Mammary epithelial cell (primary cell): ENCODE results near the gene RIT1.

ENCODE experiments used
- EZH2 ChIP-seq: IDR thresholded peaks from 2 replicates; pipeline ENCODE4 v1.6.1; 2012; ENCODE audit warnings: low read length, inconsistent platforms, borderline replicate concordance
- TF ChIP-seq, protein P1 (sequence below), 2 donors: IDR thresholded peaks in 1 of 2; conservative IDR thresholded peaks in 1 of 2; 2 replicates each; pipeline ENCODE4 v1.5.1; 2011 to 2012; ENCODE audit warnings: inconsistent platforms in 2 of 2, low read length in 2 of 2, mild to moderate bottlenecking in 2 of 2, control low read depth in 1 of 2, low read depth in 1 of 2; ENCODE audit not compliant: insufficient read depth in 1 of 2; ENCODE audit errors: extremely low read depth in 1 of 2

DNA sequence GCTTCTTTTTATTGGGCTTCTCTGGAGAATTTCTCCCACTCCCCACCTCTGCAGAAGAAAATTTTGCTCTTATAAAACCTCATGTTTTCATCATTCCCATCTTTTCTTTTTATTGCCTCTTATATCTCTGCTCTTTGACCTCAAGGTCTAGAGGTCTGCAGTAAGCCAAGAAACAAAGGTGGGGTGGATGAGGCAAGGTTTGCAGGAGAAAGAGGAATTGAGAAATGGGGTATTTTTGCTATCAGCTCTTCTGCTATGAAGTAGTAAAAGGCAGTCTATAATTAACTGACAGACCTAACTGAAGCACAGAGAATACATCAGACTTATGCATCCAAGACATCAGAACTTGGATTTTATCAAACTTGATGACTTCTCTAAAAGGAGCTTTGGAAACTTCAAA is 28.9 kb downstream of the RIT1 start:
- TF ChIP-seq, protein P1, sequence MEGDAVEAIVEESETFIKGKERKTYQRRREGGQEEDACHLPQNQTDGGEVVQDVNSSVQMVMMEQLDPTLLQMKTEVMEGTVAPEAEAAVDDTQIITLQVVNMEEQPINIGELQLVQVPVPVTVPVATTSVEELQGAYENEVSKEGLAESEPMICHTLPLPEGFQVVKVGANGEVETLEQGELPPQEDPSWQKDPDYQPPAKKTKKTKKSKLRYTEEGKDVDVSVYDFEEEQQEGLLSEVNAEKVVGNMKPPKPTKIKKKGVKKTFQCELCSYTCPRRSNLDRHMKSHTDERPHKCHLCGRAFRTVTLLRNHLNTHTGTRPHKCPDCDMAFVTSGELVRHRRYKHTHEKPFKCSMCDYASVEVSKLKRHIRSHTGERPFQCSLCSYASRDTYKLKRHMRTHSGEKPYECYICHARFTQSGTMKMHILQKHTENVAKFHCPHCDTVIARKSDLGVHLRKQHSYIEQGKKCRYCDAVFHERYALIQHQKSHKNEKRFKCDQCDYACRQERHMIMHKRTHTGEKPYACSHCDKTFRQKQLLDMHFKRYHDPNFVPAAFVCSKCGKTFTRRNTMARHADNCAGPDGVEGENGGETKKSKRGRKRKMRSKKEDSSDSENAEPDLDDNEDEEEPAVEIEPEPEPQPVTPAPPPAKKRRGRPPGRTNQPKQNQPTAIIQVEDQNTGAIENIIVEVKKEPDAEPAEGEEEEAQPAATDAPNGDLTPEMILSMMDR (conservative IDR thresholded peaks at IDR 0.05 in 1 of 2, IDR thresholded peaks at IDR 0.05 in 1 of 2; ENCODE audit: extremely low read depth in 1 of 2, insufficient read depth in 1 of 2, low read depth in 1 of 2, low read length in 2 of 2), result no peak
- TF ChIP-seq EZH2, result no peak
